ENCODE results near the gene MPO. TPM values are rescaled to one million over a fixed set of nuclear protein-coding genes. Genes with fewer than 3 reads are reported as not detected.

The MPO gene
- total and polyA plus RNA-seq, 10 of the 15 experiments (the other 5 are each of a cell fraction or from before 2014, with no cell fraction given): 0.06 to 0.49 (median 0.14) TPM

DNA sequence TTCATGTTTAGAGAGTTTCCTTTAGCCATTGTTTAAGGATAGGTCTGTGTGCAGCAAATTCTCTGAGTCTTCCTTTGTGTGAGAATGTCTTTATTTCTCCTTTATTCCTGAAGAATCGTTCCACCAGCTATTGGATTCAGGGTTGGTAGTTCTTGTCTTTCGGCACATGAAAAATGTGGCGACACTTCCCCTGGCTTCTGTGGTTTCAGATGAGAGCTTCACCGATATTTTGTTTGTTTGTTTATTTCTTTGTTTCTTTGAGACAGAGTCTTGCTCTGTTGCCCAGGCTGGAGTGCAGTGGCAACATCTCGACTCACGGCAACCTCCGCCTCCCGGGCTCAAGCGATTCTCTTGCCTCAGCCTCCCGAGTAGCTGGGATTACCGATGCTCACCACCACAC is 18.6 kb downstream of the MPO start:
- in situ Hi-C loops (cut with MboI) (no loop called here), intact Hi-C loops (cut with micrococcal nuclease; ENCODE audit: unreplicated experiment) (no loop called here)
- CTCF ChIA-PET: no interaction called here
- no peak overlapping the region for H2AFZ ChIP-seq (ENCODE audit: control insufficient read depth, low read depth, low read length)
- no peaks in the 10 kb centered on the region for H3K9me3 ChIP-seq (replicated peaks; ENCODE audit: control insufficient read depth, insufficient read depth, low read length)
- no peaks in the 10 kb centered on the region for H4K20me1 ChIP-seq (ENCODE audit: control insufficient read depth, insufficient read depth)
- H3K4me3 ChIP-seq: no peak overlapping the region
- H3K4me1 ChIP-seq (ENCODE audit: control insufficient read depth, insufficient read depth, low read length): no peaks in the 10 kb centered on the region
- no peak overlapping the region for H3K4me2 ChIP-seq (ENCODE audit: control insufficient read depth, insufficient read depth)
- RAD21 ChIA-PET (ENCODE audit: unreplicated experiment): no interaction called here
- no peak for DNase-seq (ENCODE audit: low read depth, low spot score)
- TF ChIP-seq ZZZ3 (IDR thresholded peaks at IDR 0.05; ENCODE audit: control insufficient read depth, insufficient read length, low read depth) (no peak), ZBED1 (IDR thresholded peaks at IDR 0.05; ENCODE audit: borderline replicate concordance) (no peak), BACH1 (IDR thresholded peaks at IDR 0.05; ENCODE audit: borderline replicate concordance) (no peak), SMAD5 (IDR thresholded peaks at IDR 0.05; ENCODE audit: low read depth) (no peak), SMAD1 (IDR thresholded peaks at IDR 0.05; ENCODE audit: low read depth, partially characterized antibody) (no peak)
- TF ChIP-seq, protein P1, sequence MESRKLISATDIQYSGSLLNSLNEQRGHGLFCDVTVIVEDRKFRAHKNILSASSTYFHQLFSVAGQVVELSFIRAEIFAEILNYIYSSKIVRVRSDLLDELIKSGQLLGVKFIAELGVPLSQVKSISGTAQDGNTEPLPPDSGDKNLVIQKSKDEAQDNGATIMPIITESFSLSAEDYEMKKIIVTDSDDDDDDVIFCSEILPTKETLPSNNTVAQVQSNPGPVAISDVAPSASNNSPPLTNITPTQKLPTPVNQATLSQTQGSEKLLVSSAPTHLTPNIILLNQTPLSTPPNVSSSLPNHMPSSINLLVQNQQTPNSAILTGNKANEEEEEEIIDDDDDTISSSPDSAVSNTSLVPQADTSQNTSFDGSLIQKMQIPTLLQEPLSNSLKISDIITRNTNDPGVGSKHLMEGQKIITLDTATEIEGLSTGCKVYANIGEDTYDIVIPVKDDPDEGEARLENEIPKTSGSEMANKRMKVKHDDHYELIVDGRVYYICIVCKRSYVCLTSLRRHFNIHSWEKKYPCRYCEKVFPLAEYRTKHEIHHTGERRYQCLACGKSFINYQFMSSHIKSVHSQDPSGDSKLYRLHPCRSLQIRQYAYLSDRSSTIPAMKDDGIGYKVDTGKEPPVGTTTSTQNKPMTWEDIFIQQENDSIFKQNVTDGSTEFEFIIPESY (IDR thresholded peaks at IDR 0.05): no peak
- TF ChIP-seq, protein P2, sequence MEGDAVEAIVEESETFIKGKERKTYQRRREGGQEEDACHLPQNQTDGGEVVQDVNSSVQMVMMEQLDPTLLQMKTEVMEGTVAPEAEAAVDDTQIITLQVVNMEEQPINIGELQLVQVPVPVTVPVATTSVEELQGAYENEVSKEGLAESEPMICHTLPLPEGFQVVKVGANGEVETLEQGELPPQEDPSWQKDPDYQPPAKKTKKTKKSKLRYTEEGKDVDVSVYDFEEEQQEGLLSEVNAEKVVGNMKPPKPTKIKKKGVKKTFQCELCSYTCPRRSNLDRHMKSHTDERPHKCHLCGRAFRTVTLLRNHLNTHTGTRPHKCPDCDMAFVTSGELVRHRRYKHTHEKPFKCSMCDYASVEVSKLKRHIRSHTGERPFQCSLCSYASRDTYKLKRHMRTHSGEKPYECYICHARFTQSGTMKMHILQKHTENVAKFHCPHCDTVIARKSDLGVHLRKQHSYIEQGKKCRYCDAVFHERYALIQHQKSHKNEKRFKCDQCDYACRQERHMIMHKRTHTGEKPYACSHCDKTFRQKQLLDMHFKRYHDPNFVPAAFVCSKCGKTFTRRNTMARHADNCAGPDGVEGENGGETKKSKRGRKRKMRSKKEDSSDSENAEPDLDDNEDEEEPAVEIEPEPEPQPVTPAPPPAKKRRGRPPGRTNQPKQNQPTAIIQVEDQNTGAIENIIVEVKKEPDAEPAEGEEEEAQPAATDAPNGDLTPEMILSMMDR (IDR thresholded peaks at IDR 0.05 in 2 of 3, conservative IDR thresholded peaks at IDR 0.05 in 1 of 3; ENCODE audit: control insufficient read depth in 2 of 3, extremely low read depth in 1 of 3, insufficient read depth in 1 of 3, low read depth in 3 of 3, low read length in 3 of 3): no peak
- H3K9ac ChIP-seq (ENCODE audit: control insufficient read depth, insufficient read depth, low read length): no peak overlapping the region
- H3K27me3 ChIP-seq (replicated peaks in 1 of 2; ENCODE audit: control insufficient read depth in 2 of 2, insufficient read depth in 2 of 2, low read length in 1 of 2): peaks cover 2 to 7% of the 10 kb centered on the region in 2 experiments; a peak in 2 of 4 replicates
- no peaks in the 10 kb centered on the region for H3K79me2 ChIP-seq (ENCODE audit: control insufficient read depth, insufficient read depth, low read length)
- no peak for ATAC-seq
- BruUV-seq (replicated peaks): no TSS peak
- H3K27ac ChIP-seq (ENCODE audit: control insufficient read depth, insufficient read depth): no peak overlapping the region
- no peak for FAIRE-seq
- POLR2A ChIA-PET: no interaction called here
- SMC1A ChIA-PET (ENCODE audit: uncharacterized antibody, unreplicated experiment): no interaction called here
- no peaks in the 10 kb centered on the region for H3K36me3 ChIP-seq (ENCODE audit: control insufficient read depth in 2 of 2, insufficient read depth in 2 of 2, low read length in 1 of 2)
- 74% methylated on average over 11 of the region's 11 CpGs for WGBS (ENCODE audit: insufficient coverage, insufficient replicate concordance, low lambda C conversion rate, missing lambda C conversion rate)

All from GM12878 (cell line).